Stimulated activated CD8-positive, alpha-beta memory T cell treated with anti-CD3 and anti-CD28 coated beads, Interleukin-12 subunit alpha, Interleukin-12 subunit beta, amount 100 ng/mL, for 24 hours (primary cell): ENCODE data around the gene HUS1B.
"Not testable (repeated sequence)": the region's sequence is repeated elsewhere in the genome, so short reads cannot be mapped to it uniquely, and the experiment has no call there.

ENCODE experiments used
- DNase-seq: peaks from one replicate; pipeline ENCODE4 v3.0.0-alpha.2; 2020; ENCODE audit errors: extremely low read depth

Gene HUS1B

GRCh38 chr6:656460-657252, at the start of gene HUS1B:
HUS1B (minus strand) TSS chr6:657100; CDS start chr6:656944, 156 bp downstream.
- no peak for DNase-seq

- no peak for DNase-seq
These were observed 49.2 kb upstream of the HUS1B start for GRCh38 chr6:706146-706545.

- DNase-seq = no peak
These were observed 48.1 kb upstream of the HUS1B start for GRCh38 chr6:705047-705446.

- no peak for DNase-seq
These were observed 47.1 kb upstream of the HUS1B start for GRCh38 chr6:704046-704445.

GRCh38 chr6:703552-703951, 46.7 kb upstream of the HUS1B start:
- DNase-seq = no peak

GRCh38 chr6:701700-702479, 45.0 kb upstream of the HUS1B start:
- no peak for DNase-seq

GRCh38 chr6:701215-701614, 44.3 kb upstream of the HUS1B start:
- DNase-seq = no peak

GRCh38 chr6:700490-700889, 43.6 kb upstream of the HUS1B start:
- DNase-seq = no peak

GRCh38 chr6:699319-699718, 42.4 kb upstream of the HUS1B start:
- no peak for DNase-seq

- not testable (repeated sequence) for DNase-seq
These were observed 37.7 kb upstream of the HUS1B start for GRCh38 chr6:694431-695126.

GRCh38 chr6:693723-694009, 36.8 kb upstream of the HUS1B start:
- DNase-seq = no peak

GRCh38 chr6:692858-693722, 36.2 kb upstream of the HUS1B start, which contains the start of gene EXOC2:
EXOC2 (minus strand) TSS chr6:693139; CDS start chr6:637818, 55,321 bp downstream.
- peak; percentile 62 for DNase-seq

GRCh38 chr6:692356-692851, 35.5 kb upstream of the HUS1B start:
- DNase-seq = peak; percentile 42

GRCh38 chr6:689223-689622, 32.3 kb upstream of the HUS1B start:
- no peak for DNase-seq

- no peak for DNase-seq
These were observed 29.6 kb upstream of the HUS1B start for GRCh38 chr6:686497-686896.

- DNase-seq = no peak
These were observed 28.1 kb upstream of the HUS1B start for GRCh38 chr6:684831-685636.

GRCh38 chr6:683742-684440, 27.0 kb upstream of the HUS1B start:
- DNase-seq = no peak

- no peak for DNase-seq
These were observed 23.9 kb upstream of the HUS1B start for GRCh38 chr6:680666-681340.

- no peak for DNase-seq
These were observed 23.4 kb upstream of the HUS1B start for GRCh38 chr6:680251-680650.
